Hepatocyte (in vitro differentiated cells): Measurements from ENCODE around the gene HSD11B1. TPM values are rescaled to one million over a fixed set of nuclear protein-coding genes. Genes with fewer than 3 reads are reported as not detected.

Source experiments
- DNase-seq: peaks from one replicate; pipeline ENCODE4 v3.0.0-alpha.2; 2016; ENCODE audit warnings: low spot score
- H2AFZ ChIP-seq: fragments of 200-600 bp; sonication (generic); 2 replicates; pipeline ENCODE4 v1.6.0; 2016; ENCODE audit warnings: antibody characterized with exemption, mild to moderate bottlenecking
- H3K27ac ChIP-seq: fragments of 200-600 bp; sonication (generic); 2 replicates; pipeline ENCODE4 v1.5.1; 2016; ENCODE audit warnings: mild to moderate bottlenecking
- H3K27me3 ChIP-seq: fragments of 200-600 bp; sonication (generic); 2 replicates; pipeline ENCODE4 v1.6.1; 2016
- H3K36me3 ChIP-seq: fragments of 200-600 bp; sonication (generic); replicated peaks from 2 replicates; pipeline ENCODE4 v1.5.1; 2016; ENCODE audit warnings: low read depth; ENCODE audit not compliant: insufficient read depth
- H3K4me1 ChIP-seq: fragments of 200-600 bp; sonication (generic); 2 replicates; pipeline ENCODE4 v1.5.1; 2016; ENCODE audit warnings: mild to moderate bottlenecking, moderate library complexity; ENCODE audit not compliant: insufficient read depth
- H3K4me2 ChIP-seq: fragments of 200-600 bp; sonication (generic); 2 replicates; pipeline ENCODE4 v1.6.0; 2016
- H3K4me3 ChIP-seq: fragments of 200-600 bp; sonication (generic); 2 replicates; pipeline ENCODE4 v1.5.1; 2016; ENCODE audit warnings: mild to moderate bottlenecking
- H3K79me2 ChIP-seq: fragments of 200-600 bp; sonication (generic); 2 replicates; pipeline ENCODE4 v1.6.0; 2017; ENCODE audit warnings: mild to moderate bottlenecking
- H3K9me2 ChIP-seq: fragments of 200-600 bp; sonication (generic); replicated peaks from 2 replicates; pipeline ENCODE4 v1.6.0; 2017; ENCODE audit warnings: mild to moderate bottlenecking; ENCODE audit not compliant: insufficient read depth
- H3K9me3 ChIP-seq: fragments of 200-600 bp; sonication (generic); 2 replicates; pipeline ENCODE4 v1.5.1; 2016; ENCODE audit warnings: low read depth, mild to moderate bottlenecking
- H4K20me1 ChIP-seq: fragments of 200-600 bp; sonication (generic); 2 replicates; pipeline ENCODE4 v1.6.0; 2016; ENCODE audit warnings: mild to moderate bottlenecking; ENCODE audit not compliant: insufficient read depth, poor library complexity, severe bottlenecking
- CTCF ChIP-seq: fragments of 200-600 bp; sonication (generic); IDR thresholded peaks from 2 replicates; pipeline ENCODE4 v1.5.1; 2016; ENCODE audit warnings: antibody characterized with exemption, mild to moderate bottlenecking; ENCODE audit not compliant: poor library complexity
- EZH2 ChIP-seq: fragments of 200-600 bp; sonication (generic); IDR thresholded peaks from 2 replicates; pipeline ENCODE4 v1.6.1; 2016; ENCODE audit warnings: antibody characterized with exemption, mild to moderate bottlenecking, borderline replicate concordance
- EZH2phosphoT487 ChIP-seq: fragments of 200-600 bp; sonication (generic); IDR thresholded peaks from one replicate; pipeline ENCODE4 v1.6.1; 2018; ENCODE audit warnings: antibody characterized with exemption, mild to moderate bottlenecking, low read depth, moderate library complexity; ENCODE audit not compliant: unreplicated experiment, severe bottlenecking
- WGBS: methylation state at CpG from one replicate; pipeline ENCODE4 v1.1.6; 2016; ENCODE audit warnings: low lambda C conversion rate; ENCODE audit errors: missing lambda C conversion rate; 5-methylcytosine and 5-hydroxymethylcytosine counted together
- polyA plus RNA-seq: library from polyadenylated mRNA; unstranded; fragments of >200 nt; fragmentation: Nextera tagmentation; extraction: Ambion mirVana; gene quantifications from 2 replicates; pipeline ENCODE4 v1.2.1, GENCODE V29; 2016
- total RNA-seq: library from RNA; depleted of rRNA; stranded (reverse); fragments of >200 nt; gene quantifications from 2 replicates; pipeline ENCODE4 v1.2.3, GENCODE V29; 2014

Gene HSD11B1
- total and polyA plus RNA-seq, 2 experiments from 2014 or later, result 1.7 TPM; not detected in 1

GRCh38 chr1:209783386-209783785 lies 78.7 kb downstream of the HSD11B1 start:
- Histone ChIP-seq H3K27me3 (no peaks in the 10 kb centered on the region), H2AFZ (no peak overlapping the region), H3K9me2 (no peaks in the 10 kb centered on the region), H3K27ac (peak overlapping the region; percentile 83), H3K4me2 (peak overlapping the region; percentile 80), H3K36me3 (no peaks in the 10 kb centered on the region), H3K4me1 (peaks cover 11% of the 10 kb centered on the region), H3K79me2 (peaks cover 5% of the 10 kb centered on the region), H3K9me3 (no peaks in the 10 kb centered on the region), H4K20me1 (no peaks in the 10 kb centered on the region), H3K4me3 (peak overlapping the region; percentile 51)
- TF ChIP-seq CTCF (no peak), EZH2phosphoT487 (no peak), EZH2 (no peak)
- 68% methylated on average over 6 of the region's 6 CpGs for WGBS
- DNase-seq, result peak; percentile 25

Other genes with a start within 250 kb of the HSD11B1 start
- gene CAMK1G, start 121.1 kb upstream of the HSD11B1 start, total RNA-seq, result 1.0 and 1.1 TPM in 2 replicates
- gene CAMK1G, start 121.1 kb upstream of the HSD11B1 start, polyA plus RNA-seq, result 0.85 and 1.2 TPM in 2 replicates
- gene LAMB3, start 52.4 kb upstream of the HSD11B1 start, total RNA-seq, result 63.7 and 76.9 TPM in 2 replicates
- 48.8 and 55.9 TPM in 2 replicates for gene LAMB3, start 52.4 kb upstream of the HSD11B1 start, polyA plus RNA-seq
- gene G0S2, start 29.4 kb upstream of the HSD11B1 start, total RNA-seq, result 37.0 and 38.3 TPM in 2 replicates
- gene G0S2, start 29.4 kb upstream of the HSD11B1 start, polyA plus RNA-seq, result 31.5 and 32.2 TPM in 2 replicates
- gene TRAF3IP3, start 51.2 kb downstream of the HSD11B1 start, total RNA-seq, result 0.13 and 0.20 TPM in 2 replicates
- gene TRAF3IP3, start 51.2 kb downstream of the HSD11B1 start, polyA plus RNA-seq, result 0.16 TPM in 1 of 2 replicates, not detected in the other
- gene C1orf74, start 79.7 kb downstream of the HSD11B1 start, total RNA-seq, result 3.3 and 3.8 TPM in 2 replicates
- 2.2 and 2.7 TPM in 2 replicates for gene C1orf74, start 79.7 kb downstream of the HSD11B1 start, polyA plus RNA-seq
- 34.2 and 35.3 TPM in 2 replicates for gene IRF6, start 101.3 kb downstream of the HSD11B1 start, total RNA-seq
- gene IRF6, start 101.3 kb downstream of the HSD11B1 start, polyA plus RNA-seq, result 21.3 and 31.0 TPM in 2 replicates
- 8.0 and 8.3 TPM in 2 replicates for gene UTP25, start 123.1 kb downstream of the HSD11B1 start, total RNA-seq
- gene UTP25, start 123.1 kb downstream of the HSD11B1 start, polyA plus RNA-seq, result 3.2 and 5.2 TPM in 2 replicates
- 1.4 TPM in 2 replicates for gene SYT14, start 233.4 kb downstream of the HSD11B1 start, total RNA-seq
- 0.29 and 1.0 TPM in 2 replicates for gene SYT14, start 233.4 kb downstream of the HSD11B1 start, polyA plus RNA-seq